Thyroid gland (tissue), 4 donors: Measurements from ENCODE around the gene ALPL.

Experiments
- POLR2A ChIP-seq, 2 donors: fragments of 450-650 bp; IDR thresholded peaks; one replicate each; pipeline ENCODE4 v1.6.1; 2017; ENCODE audit warnings: antibody characterized with exemption in 2 of 2, mild to moderate bottlenecking in 2 of 2, moderate library complexity in 1 of 2
- TF ChIP-seq, protein P1 (sequence below), 6 experiments: fragments of 200-600 bp in 3 of 6; fragments of 450-650 bp in 3 of 6; sonication (generic) in 3 of 6; IDR thresholded peaks; one replicate each; pipeline ENCODE4 v1.5.1; 2016 to 2019; ENCODE audit warnings: antibody characterized with exemption in 6 of 6, mild to moderate bottlenecking in 2 of 6, inconsistent platforms in 1 of 6, moderate library complexity in 1 of 6

DNA sequence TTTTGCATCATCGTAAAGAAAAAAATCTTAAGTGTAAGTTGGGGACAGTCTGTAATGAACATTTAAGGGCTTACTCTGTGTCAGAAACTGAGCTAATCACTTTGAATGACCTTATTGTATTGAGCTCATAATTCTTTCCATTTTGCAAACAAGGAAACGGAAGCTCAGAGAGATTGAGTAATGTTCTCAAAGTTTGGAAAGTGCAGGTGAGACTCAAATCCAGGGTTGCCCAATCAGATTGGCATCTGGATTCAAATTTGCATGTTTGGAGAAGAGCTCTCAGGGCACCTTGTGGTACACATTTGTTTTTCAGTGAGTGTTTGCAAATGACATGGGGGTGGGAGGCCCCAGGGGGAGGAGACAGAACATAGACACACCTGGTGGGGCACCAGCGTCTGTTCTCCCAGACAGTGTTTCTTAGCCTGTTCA is 8.0 kb downstream of the ALPL start:
- TF ChIP-seq, protein P1, sequence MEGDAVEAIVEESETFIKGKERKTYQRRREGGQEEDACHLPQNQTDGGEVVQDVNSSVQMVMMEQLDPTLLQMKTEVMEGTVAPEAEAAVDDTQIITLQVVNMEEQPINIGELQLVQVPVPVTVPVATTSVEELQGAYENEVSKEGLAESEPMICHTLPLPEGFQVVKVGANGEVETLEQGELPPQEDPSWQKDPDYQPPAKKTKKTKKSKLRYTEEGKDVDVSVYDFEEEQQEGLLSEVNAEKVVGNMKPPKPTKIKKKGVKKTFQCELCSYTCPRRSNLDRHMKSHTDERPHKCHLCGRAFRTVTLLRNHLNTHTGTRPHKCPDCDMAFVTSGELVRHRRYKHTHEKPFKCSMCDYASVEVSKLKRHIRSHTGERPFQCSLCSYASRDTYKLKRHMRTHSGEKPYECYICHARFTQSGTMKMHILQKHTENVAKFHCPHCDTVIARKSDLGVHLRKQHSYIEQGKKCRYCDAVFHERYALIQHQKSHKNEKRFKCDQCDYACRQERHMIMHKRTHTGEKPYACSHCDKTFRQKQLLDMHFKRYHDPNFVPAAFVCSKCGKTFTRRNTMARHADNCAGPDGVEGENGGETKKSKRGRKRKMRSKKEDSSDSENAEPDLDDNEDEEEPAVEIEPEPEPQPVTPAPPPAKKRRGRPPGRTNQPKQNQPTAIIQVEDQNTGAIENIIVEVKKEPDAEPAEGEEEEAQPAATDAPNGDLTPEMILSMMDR (IDR thresholded peaks at IDR 0.05), result no peak
- TF ChIP-seq POLR2A (IDR thresholded peaks at IDR 0.05), result no peak
